GM19468 (cell line): ENCODE measurements around the gene ANO8.

Experiments
- ATAC-seq: cut with Tn5 transposase; IDR thresholded peaks from one replicate; pipeline ENCODE4 v1.9.1; 2021; ENCODE audit warnings: mild to moderate bottlenecking, moderate library complexity, moderate number of reproducible peaks; ENCODE audit not compliant: unreplicated experiment; ENCODE audit errors: extremely low read depth

Gene ANO8

GRCh38 chr19:17329366-17330261, 5.0 kb downstream of the ANO8 start:
- ATAC-seq, result no peak

DNA sequence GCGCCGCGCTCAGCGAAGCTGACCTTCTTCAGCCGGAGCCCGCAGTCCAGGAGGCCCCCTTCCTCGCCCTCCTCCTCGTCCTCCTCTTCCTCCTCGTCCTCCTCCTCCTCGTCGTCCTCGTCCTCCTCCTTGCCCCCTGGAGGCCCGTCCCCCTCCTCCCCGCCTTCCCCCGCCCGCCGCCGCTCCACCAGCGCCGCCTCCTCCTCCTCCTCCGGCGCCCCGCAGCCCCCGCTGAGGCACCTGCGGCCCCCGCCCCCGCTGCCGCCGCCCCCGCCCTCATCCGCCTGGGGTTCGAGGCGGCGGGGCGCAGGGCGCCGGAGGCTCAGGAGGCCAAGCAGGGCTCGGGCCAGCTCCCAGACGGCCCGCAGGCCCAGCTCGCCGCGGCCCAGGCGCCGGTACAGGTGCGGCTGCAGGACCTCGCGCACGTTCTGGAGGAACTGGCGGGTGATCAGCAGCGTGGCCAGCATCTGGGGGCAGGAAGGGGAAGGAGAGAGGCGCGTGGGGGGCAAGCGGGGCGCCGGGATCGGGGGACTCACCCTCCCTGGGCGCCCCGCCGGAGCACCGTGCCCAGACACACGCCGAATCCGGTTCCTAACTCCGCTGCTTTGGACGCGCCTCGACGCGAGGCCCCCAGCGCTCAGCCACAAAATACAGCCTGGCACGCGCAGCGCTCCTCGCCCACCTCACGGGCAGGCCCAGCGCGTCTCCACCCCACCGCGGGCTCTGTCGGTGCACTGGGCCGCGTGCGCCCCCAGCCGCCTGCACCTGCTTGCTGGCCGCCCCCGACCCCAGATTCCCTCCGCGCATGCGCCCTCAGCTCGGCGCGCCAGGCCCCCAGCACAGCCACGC, 5.9 kb downstream of the ANO8 start:
- ATAC-seq, result no peak

DNA sequence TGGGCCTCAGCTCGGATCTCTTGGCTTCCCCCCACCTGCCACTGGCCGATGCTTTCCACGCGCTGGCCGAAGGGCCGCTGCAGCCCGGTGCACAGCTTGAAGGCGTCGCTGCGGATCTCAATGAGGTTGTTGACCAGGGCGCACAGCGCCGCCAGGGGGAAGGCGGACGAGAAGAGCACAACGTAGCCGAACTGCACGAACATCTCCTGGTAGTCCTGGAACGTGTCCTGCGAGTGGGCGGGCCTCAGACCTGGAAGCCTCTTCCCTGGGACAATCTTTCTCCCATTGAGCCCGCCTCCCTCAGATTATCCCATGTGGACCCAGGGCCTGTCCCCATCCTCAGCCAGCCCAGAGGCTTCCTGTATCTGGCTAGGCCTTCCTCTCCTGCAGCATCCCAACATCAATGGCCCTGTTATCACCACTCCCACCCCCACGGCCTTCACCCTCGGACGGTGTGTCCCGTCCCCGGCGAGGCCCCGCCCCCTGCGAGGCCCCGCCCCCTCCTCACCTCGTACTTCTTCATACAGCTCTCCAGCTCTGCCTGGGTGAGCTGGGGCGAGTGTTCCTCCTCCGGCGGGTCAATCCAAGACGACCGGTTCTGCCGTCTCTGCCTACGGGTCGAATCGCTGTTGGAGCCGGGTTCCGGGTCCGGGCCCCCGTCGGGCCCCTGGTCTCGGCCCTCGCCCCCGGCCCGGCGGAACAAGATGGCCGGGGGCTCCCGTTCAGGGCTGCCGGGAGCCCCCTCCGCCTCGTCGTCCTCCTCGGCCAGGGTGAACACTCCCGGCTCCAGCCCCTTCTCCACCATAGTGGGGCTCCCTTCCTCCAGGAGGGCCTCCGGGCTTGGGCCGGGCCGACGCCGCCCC, 6.8 kb downstream of the ANO8 start:
- no peak for ATAC-seq

GRCh38 chr19:17327068-17327653, 7.5 kb downstream of the ANO8 start:
- ATAC-seq, result no peak

- no peak for ATAC-seq
Measured at GRCh38 chr19:17326595-17326966, 8.1 kb downstream of the ANO8 start.

DNA sequence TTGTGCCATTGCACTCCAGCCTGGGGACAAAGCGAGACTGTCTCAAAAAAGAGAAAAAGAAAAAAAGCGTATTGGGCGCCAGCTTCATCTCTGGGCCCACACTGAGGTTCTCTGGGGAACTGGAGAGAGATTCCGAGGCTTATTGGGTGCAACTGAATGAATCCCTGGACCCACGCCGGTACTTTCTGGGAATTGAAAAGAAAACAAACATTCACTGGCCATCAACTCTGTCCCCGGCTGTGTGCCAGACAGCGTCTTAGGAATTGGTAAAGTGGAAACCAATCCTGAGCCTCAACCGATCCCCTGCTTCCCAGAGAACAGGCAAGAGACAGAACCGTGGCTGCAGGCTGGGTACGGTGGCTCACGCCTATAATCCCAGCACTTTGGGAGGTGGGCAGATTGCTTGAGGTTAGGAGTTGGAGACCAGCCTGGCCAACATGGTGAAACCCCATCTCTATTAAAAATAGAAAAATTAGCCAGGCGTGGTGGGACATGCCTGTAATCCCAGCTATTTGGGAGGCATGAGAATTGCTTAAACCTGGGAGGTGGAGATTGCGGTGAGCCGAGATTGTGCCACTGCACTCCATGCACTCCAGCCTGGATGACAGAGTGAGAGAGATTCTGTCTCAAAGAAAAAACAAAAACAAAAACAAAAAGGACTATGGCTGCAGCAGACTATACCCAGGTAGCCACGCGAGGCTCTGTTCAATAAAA, 8.6 kb downstream of the ANO8 start:
- no peak for ATAC-seq

DNA sequence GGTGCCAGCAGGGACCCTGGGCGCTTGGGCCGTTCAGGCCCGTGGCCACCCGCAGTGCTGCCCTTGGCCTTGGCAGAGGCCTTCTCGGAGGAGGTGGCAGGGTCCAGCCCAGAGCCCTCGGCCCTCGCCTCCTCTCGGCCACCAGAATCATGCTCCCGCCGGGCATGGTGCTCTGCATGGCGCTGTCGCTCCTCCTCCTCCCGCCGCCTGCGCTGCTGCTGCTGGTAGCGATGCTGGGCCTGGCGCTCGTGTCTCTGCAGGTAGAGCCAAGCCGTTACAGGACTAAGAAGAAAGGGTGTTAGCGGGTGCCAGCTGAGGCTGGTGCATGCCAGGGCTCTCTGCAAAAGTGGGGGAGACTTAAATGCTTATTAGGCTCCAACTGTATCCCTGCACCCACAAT, 9.5 kb downstream of the ANO8 start:
- no peak for ATAC-seq

GRCh38 chr19:17324357-17325114, 10.1 kb downstream of the ANO8 start:
- ATAC-seq, result no peak

DNA sequence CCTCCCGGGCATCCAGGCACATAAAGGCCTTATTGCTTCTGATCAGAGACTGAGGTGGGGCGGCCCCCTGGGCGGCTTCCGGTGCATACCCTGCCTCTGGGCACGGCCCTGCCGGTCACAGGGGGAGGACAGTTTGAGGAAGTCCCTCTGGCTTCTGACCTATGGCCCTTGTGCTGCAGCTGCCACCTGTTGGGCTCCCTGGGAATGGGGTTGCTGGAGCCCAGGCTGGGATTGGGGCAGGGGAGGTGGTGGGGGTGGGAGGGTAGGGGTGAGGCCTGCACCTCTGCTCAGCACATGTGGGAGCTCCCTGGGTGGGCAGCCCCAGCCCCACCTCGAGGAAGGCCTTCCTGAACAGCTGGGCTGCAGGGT, 10.7 kb downstream of the ANO8 start:
- ATAC-seq, result no peak

- no peak for ATAC-seq
Measured at GRCh38 chr19:17323300-17323963, 11.2 kb downstream of the ANO8 start.

GRCh38 chr19:17322854-17323253, 11.8 kb downstream of the ANO8 start:
- ATAC-seq, result no peak

DNA sequence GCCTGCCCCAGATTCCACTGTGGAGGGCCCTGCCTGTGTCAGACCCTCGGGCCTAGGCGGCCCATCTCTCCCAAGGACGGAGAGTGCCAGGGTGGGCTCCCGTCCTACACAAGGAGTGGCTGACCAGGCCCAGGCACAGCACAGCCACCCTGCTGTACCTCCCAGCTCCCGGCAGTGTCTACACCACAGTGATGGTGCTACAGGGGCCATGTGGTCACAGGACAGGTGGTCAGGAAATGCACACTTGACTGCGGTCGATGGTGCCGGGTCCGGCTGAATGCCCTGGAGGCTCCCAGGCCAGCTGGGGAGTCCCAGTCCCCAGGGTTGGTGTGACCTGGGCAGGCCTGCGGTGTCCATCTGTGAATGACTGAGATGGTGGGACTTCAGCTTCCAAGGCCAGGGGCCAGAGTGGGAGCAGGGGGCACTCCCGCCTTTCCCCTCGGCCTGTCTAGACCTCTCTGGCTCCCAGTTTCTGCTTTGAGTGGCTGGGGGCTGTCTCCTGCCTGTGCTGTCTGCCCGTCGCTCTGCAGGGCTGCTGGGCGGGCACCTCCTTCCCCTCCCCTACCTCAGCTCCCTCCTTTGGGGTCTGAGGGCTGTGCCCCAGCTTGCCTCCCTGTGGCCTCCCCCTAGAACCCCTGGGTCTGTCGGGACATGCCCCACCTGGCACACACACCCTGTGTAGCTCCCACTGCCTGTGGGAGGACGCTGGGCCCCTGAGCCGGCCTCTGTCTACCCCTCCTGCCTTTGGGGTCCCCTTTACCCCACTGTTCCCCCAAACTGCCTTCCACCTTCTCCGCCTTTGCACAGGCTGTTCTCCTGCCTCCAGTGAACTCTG, 12.8 kb downstream of the ANO8 start:
- ATAC-seq, result no peak

DNA sequence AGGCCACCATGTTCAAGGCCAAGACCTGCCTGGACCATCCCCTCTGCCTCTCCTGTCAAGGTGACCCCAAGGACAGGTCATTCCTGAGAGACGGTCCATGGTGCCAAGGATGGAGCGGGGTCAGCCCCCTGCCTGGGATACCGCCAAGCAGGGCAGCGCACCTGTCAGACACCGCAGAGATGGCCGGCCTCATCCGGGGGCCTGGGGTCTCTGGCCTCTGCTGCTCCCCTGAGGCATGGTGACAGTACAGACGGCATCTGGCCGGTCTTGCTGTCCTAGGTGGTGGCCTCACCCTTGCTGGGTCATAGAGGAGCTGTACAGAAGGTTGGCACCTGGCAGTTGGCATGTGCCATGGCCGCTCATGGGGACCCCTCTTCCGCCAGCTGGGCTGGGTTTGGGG, 14.2 kb downstream of the ANO8 start:
- ATAC-seq, result no peak

DNA sequence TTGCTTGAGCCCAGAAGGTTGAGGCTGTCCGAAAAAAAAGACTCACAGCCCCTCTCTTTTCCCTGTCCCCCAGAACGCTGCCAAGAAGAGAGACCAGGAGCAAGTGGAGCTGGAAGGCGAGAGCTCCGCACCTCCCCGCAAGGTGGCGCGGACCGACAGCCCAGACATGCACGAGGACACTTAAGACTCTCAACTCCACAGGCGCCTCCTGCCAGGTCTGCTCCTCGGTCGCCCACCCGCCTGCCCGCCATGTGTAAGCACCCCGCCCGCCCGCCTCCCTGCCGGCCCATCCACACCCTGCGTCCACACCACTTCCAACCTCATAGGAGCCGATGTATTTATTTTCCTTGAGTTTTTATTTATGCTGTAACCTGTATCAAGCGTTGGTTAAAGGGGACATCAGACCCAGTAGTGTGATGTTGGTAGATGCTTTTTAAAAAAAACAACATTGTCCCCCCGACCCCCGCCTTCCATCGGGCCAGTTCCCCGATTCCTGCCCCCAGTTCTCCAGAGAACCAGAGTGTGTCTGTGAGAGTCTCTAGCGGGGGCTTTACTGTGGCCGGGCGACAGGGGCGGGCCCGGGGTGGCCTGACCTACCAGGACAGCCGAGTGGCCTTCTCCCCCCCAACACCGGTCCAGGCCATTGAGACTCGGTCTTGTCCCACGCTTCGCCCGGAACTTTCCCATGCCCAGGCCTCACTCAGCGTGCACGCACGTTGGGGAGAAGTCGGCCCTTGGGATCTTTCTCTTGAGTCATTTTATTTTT, 15.0 kb downstream of the ANO8 start:
- no peak for ATAC-seq

GRCh38 chr19:17318966-17319365, 15.7 kb downstream of the ANO8 start:
- no peak for ATAC-seq

- ATAC-seq, result no peak
Measured at GRCh38 chr19:17314007-17314593, 20.6 kb downstream of the ANO8 start.
